NCI-H1105 treated with DMSO at 0.1 percent for 48 hours (cell line): ENCODE results near the gene UNC50.
"Not testable (repeated sequence)": the region's sequence is repeated elsewhere in the genome, so short reads cannot be mapped to it uniquely, and the experiment has no call there.

Experiments used
- DNase-seq: peaks from one replicate; lab custom pipeline; 2025; lab: John Stamatoyannopoulos, UW

UNC50 gene

GRCh38 chr2:98576666-98577312 is 31.6 kb upstream of the UNC50 start:
- DNase-seq = no peak

GRCh38 chr2:98577313-98577712 is 31.1 kb upstream of the UNC50 start:
- no peak for DNase-seq

GRCh38 chr2:98578231-98578630 is 30.2 kb upstream of the UNC50 start:
- no peak for DNase-seq

- no peak for DNase-seq
These were observed 28.5 kb upstream of the UNC50 start for GRCh38 chr2:98579926-98580325.

- no peak for DNase-seq
These were observed 27.6 kb upstream of the UNC50 start for GRCh38 chr2:98580656-98581284.

GRCh38 chr2:98582523-98582922 is 25.9 kb upstream of the UNC50 start:
- DNase-seq = no peak

GRCh38 chr2:98583276-98583675 is 25.1 kb upstream of the UNC50 start:
- no peak for DNase-seq

GRCh38 chr2:98583816-98584618 is 24.4 kb upstream of the UNC50 start:
- DNase-seq = no peak

GRCh38 chr2:98585386-98585785 is 23.0 kb upstream of the UNC50 start:
- DNase-seq = no peak

- DNase-seq = no peak
These were observed 21.7 kb upstream of the UNC50 start for GRCh38 chr2:98586551-98587140.

- DNase-seq = no peak
These were observed 19.4 kb upstream of the UNC50 start for GRCh38 chr2:98588880-98589431.

GRCh38 chr2:98589489-98589888 is 18.9 kb upstream of the UNC50 start:
- DNase-seq = no peak

GRCh38 chr2:98592565-98592964 is 15.8 kb upstream of the UNC50 start:
- DNase-seq = no peak

- not testable (repeated sequence) for DNase-seq
These were observed 13.7 kb upstream of the UNC50 start for GRCh38 chr2:98594665-98595064.

GRCh38 chr2:98598781-98599428 is 9.5 kb upstream of the UNC50 start:
- DNase-seq = no peak

GRCh38 chr2:98601532-98602132 is 6.8 kb upstream of the UNC50 start:
- DNase-seq = peak; percentile 31

- DNase-seq = peak; percentile 28
These were observed 3.8 kb upstream of the UNC50 start for GRCh38 chr2:98604547-98604946.

- DNase-seq = no peak
These were observed 3.3 kb upstream of the UNC50 start for GRCh38 chr2:98605076-98605475.

GRCh38 chr2:98606431-98606830 is 2.0 kb upstream of the UNC50 start:
- no peak for DNase-seq

GRCh38 chr2:98607104-98607503 is 1.3 kb upstream of the UNC50 start:
- DNase-seq = no peak

- DNase-seq = no peak
These were observed 661 bp upstream of the UNC50 start for GRCh38 chr2:98607741-98608115.
